Gastroesophageal sphincter (tissue), 3 donors: ENCODE measurements around the gene HOXB4.

Experiments used
- CTCF ChIP-seq, 4 experiments: fragments of 200-600 bp in 2 of 4; fragments of 450-650 bp in 2 of 4; sonication (generic) in 1 of 4; IDR thresholded peaks; one replicate each; pipeline ENCODE4 v1.5.1; 2017 to 2019; ENCODE audit warnings: antibody characterized with exemption in 4 of 4, mild to moderate bottlenecking in 2 of 4, moderate library complexity in 2 of 4
- EP300 ChIP-seq: sonication (generic); formaldehyde crosslinking; IDR thresholded peaks from one replicate; pipeline ENCODE4 v1.6.1; 2017; ENCODE audit warnings: antibody characterized with exemption, mild to moderate bottlenecking
- POLR2A ChIP-seq, 2 donors: fragments of 450-650 bp; IDR thresholded peaks; one replicate each; pipeline ENCODE4 v1.6.1; 2017; ENCODE audit warnings: antibody characterized with exemption in 2 of 2, mild to moderate bottlenecking in 2 of 2, moderate library complexity in 1 of 2
- POLR2AphosphoS5 ChIP-seq: sonication (generic); formaldehyde crosslinking; IDR thresholded peaks from one replicate; pipeline ENCODE4 v1.6.1; 2017; ENCODE audit warnings: antibody characterized with exemption

GRCh38 chr17:48627118-48627597 is 49.0 kb upstream of the HOXB4 start:
- TF ChIP-seq EP300 (no peak), CTCF (IDR thresholded peaks at IDR 0.05) (no peak), POLR2A (IDR thresholded peaks at IDR 0.05) (no peak), POLR2AphosphoS5 (no peak)
